GM19043 (cell line): ENCODE measurements around the gene NHERF2.
A peak's percentile ranks its signal among the peaks of the same experiment; 100 is the strongest.

Experiments used
- ATAC-seq: cut with Tn5 transposase; IDR thresholded peaks from one replicate; pipeline ENCODE4 v1.9.1; 2021; ENCODE audit warnings: low read depth; ENCODE audit not compliant: unreplicated experiment

The NHERF2 gene

DNA sequence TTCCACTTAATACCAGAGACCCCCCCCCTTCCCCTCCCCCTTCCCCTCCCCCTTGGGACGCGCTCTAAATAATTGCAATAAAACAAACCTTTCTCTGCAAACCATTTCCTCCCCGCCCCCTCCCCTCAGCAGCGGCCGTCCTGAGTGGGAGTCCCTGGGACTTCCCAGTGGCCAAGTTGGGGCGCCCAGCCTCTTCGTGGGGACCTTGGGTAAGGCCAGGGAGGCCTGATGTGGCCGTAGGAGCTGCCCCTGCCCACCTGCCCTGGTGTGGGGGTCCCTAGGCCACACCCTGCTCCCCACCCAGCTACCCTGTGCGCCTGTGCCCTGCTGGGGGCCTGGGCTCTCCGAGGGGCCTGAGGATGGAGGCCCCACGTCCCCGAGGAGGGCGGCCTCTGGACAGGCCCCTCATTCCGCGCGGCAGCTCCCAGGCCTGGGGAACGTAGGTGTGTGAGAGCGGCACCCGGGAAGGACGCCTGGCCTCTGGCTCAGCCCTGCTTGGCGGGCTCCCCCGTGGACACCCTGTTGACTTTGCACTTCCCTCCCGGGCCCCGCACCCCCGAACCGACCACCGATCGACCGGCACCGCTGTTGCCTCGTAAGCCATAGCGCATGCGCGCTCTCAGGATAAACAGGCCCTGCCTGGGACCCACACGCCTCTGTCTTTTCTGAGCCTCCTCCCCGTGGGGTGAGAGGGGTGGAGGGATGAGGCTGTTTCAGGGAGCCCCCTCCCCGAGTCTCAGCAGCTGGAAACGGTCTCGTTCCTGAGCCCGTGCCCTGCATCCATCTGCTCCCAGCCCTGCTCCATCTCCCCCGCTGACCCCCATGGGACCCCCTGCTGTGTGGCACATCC lies 11.9 kb downstream of the NHERF2 start:
- no peak for ATAC-seq

DNA sequence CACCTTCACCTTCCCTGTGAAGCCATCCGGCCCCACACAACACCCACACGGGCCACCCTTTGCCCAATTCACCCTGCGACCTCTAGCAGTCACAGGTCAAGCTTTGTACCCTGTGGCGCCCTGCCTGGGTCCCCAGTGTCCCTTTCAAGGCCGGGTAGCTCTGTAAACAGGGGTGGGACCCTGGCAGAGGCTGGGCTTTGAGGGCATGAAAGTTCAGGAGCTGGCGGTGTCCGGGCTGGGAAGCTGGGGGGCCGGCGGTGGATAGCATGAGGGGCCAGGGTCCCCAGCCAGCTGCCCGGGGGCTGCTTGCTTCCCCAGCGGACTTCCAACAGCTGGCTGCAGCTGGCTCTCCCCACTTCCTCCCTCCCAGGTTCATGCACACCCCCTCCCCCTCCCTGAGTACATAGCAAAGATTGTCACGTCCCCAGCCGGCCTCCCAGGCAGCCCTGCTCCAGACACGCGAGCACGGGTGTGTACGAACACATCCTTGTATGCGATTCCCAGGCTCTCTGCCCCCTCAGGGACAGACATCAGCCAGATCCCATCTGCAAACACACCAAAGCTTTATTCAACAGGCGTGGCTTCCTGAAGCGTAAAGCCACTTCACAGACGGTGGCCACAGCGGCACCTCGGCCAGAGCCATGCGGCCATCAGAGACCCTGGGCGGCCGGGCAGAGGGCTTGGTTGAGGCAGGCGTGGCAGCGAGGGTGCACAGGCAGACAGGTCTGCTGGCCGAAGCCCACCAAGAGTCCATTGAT lies 12.8 kb downstream of the NHERF2 start:
- ATAC-seq: no peak

DNA sequence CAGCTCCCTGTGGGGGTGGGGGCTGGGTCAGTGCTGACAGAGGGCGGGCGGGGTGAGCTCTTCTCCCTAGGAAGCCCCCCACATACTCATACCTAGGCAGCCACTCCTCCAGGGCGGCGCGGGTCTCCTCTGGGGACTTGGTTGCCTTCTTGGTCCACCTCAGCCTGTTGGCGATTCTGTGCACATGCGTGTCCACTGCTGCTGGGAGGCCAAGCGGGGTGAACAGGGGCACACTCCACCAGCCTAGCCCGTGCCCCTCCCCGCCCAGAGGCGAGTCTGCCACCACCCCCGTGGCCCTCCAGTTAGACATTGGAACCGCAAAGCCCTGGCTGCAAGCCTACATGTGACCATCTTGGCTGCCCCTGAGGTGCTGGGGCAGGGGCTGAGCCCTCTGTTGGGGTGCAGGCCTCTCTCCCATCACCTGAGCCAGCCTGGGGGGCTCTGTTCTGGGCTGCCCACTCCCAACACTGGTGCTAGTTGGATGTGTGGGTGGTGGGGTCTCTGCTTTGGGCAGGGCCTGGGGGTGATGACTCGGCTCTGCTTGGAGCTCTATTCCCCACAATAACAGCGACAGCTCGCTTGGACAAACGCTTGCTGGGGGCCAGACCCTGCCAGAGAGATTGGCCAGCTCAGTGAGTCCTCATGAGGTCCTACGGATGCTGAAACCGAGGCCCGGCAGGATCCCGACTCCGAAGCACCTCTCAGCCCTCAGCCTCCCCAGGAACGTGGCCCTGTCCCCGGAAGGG lies 13.5 kb downstream of the NHERF2 start:
- ATAC-seq: no peak

DNA sequence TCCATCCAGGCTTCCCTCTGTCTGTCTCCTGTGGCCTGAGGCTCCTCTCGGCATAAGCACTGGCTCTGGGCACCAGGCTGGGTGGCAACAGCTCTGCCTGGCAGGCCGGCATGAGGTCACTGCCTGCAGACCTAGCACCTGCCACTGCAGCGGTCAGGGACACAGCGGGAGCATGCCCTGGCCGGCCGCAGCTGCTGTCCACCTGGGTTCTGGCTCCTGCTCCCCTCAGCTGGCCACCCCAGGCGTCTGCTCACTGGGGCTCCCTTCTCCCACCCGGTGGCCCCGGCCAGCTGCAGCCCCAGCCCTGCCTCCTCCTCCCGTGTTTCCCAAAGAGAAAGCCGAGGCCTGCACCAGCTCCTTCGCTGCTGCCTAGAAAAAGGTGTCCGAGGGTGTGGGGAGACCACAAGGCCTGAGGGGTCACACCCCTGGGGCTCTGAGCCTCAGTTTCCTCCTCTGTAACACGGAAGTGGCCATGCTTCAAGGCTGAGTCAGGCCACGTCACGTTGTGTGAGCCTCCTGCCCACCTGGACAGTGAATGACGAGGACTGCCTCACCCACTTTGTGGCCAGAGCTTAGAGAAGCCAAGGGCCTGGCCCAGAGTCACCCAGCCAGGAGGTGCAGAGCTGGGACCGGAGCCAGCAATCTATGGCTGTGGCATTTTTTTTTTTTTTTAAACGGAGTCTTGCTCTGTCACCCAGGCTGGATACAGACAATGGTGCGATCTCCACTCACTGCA lies 14.3 kb downstream of the NHERF2 start:
- no peak for ATAC-seq

DNA sequence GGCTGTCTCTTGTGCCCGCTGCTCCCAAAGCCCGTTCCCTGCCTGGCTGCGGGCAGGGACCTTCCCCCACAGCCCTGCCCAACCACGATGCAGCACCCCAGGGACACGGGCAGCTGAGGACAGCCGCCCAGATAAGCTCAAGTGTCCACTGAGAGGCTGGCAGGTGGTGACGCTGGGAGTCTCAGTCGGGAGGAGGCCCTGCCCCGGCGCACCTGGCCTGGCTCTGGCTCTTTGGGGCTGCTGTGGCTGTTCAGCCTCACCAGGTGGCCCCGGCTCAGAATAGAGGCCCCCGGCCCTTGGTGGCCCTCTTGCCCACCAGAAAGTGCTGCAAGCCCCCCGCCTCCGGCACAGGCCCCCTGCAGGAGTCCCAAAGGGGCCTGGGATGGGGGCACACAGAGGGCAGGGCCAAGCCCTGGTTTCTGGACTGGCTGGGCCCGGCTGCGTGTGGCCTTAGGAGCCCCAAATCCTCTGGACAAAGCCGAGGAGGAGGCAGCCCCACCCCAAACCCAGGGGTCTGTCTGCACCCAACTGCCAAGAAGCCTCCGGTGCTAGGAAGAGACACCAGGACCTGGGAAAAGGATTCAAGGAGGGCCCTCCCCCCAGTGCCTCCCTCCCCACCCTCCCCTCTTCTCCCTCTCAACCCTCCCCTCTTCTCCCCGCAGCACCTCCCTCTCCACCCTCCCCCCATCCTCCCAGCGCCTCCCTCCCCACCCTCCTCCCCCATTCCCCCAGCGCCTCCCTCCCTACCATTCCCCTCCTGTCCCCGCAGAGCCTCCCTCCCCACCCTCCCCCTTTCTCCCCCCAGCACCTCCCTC lies 15.7 kb downstream of the NHERF2 start:
- ATAC-seq: no peak

DNA sequence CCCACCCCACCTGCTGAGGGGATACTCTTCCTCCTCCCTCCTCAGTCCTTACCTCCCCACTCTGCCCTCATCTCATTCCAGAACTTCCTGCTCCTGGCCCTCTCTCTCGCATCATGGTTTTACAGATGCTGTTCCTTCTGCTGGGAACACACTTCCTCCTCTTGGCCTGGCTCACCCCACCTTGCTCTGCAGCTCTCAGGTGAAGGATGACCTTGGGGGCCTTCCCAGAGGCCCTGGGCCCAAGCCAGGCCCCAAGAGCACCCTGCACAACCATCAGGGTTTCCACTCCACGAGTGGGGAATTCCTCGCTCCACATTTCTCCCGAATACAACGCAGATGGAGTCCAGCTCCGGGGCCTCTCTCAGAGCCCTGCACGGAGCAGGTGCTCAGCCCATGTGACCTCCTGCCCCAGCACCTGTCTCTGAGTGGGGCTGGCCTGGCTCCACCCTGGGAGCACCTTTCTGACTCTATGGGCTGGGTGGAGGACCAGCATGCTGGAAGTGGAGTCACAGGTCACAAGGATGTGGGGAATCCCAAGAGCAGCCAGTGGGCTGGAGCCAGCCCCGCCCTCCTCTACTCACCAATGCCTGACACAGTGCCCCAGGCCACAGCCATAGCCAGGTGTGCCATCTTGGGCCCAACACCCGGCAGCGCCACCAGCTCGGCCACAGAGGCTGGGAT lies 16.4 kb downstream of the NHERF2 start:
- ATAC-seq: no peak

DNA sequence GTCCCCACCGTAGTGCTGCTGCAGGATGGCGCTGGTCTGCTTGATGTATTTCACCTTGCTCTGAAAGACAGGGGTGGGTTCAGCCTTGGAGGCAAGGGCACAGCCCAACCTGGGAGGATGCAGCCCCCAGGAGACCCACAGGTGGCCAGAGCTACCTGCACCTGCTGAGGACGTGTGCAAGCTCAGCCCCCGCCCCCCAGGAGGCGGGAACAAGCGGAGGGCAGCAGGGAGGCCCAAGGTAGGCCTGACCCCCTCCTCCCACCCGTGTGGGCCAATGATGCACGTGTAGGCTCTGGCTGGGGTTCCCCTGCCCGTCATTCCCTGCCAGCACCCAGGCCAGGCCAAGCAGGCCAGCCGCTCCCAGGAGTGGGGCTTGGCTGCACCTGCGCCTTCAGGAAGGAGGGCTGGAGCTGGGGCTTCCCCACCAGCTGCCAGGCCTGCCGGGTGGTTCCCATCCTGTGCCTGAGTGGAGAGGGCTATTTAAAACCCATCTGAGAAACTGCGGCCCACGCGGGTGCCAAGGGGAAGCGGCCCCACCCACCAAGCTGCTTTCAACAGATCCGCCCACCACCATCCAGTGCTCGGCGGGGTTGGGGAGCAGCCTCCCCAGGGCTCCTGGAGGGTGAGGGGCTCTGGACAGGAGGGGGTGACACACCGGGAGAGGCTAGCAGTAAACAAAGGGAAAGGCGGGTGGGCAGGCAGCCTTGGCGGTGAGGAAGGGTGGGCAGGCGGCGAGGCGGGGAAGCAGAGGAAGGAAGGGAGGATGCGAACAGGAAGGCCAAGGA lies 17.2 kb downstream of the NHERF2 start:
- ATAC-seq: no peak

DNA sequence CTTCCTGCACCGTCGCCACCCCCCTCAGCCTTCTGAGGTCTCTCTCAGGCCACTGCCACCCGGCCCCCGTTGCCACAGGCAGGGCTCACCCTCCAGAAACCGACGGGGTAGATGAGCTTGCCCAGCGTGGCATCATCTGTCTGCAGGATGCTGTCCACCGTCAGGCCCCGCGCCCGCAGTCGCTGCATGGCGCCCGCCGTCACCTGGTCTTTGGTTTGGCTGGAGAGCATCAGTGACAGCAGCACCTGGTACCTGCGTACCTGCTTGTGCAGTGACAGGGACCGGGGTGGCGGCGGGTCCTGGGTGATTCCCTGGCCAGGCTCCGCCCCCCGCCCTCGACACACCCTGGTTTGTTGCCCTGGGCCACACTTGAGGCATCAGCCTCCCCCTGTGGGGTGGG lies 17.8 kb downstream of the NHERF2 start:
- no peak for ATAC-seq

DNA sequence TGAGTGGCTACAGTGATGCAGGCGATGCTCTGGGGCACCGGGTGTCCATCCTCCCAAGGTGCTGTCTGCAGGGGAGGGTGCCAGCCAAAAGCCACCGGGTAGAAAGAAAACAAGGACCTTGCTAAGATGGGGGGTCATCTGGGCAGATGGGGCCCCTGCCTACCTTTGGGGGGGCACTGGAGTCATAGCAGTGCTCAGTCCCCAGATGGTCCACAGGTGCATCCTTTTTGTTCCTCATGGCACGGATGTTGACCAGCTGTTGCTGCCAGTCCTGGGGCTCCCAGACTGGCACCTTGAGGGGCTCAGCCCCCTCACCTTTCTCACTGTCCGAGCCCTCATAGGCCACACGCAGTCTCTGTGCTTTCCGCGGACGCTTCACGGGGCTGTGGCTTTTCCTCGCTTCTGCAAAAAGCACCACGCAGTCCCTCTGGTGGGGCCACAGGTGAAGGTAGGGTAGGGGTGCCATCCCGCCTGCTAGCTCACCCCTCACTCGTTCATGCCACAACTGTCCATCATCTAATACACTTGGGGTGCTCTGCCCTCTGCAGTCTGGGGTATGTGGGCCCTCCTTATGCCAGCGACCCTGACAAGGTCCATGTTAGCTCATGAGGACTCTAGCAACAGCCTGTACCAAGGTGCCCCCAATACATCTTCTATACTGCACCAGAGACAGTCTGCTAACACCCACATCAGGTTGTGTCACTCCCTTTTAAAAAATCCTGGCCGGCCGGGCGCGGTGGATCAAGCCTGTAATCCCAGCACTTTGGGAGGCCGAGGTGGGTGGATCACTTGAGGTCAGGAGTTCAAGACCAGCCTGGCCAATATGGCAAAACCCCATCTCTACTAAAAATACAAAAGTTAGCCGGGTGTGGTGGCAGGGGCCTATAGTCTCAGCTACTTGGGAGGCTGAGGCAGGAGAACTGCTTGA lies 19.5 kb downstream of the NHERF2 start:
- no peak for ATAC-seq

DNA sequence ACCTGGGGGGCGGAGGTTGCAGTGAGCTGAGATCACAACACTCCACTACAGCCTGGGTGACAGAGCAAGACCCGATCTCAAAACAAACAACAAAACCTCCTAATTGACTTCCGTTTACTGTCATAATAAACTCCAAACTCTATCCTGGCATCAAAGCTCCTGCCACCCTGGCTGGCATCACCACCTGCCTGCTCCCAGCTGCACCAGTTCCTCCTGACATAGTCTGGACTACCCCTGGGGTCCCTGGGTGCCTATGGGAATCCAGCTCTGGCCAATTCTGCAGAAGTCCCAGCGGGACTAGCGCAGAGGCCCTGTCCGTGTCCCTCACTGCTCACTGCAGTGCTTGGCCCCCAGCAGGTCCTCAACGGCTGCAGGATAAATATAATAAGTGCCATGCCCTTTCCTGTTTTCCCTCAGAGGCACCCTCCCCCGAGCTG lies 20.2 kb downstream of the NHERF2 start:
- ATAC-seq: no peak

DNA sequence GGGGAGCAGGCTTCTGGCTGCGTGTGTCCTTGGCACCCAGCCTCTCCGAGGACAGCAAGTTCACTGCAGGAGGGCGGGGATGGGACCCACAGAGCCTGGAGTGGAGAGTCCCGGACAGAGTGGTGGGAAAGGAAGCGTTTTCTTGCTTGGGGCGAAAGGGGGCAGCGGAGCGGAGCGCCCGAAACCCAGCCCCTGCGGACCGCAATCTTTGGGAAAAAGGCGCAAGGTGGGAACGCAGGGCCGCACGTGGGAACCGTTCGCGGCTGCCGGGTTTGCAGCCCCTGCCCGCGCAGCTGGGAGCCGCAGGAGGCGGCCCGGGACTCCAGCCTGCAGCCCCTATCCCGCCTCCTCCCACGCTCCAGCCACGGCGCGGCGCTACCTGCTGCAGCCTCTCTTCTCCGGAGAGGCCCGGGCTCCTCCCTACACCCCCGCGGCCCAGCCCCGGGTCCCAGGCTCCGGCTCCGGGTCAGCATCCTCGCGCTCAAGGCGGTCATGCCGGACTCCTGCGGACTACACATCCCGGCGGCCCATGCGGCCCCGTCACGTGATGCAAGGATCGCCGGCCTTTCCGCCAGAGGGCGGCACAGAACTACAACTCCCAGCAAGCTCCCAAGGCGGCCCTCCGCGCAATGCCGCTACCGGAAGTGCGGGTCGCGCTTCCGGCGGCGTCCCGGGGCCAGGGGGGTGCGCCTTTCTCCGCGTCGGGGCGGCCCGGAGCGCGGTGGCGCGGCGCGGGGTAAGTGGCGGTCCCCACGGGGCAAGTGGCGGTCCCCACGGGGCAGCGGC lies 20.8 kb downstream of the NHERF2 start, which contains the start of the genes NTHL1 and TSC2:
Gene NTHL1 (minus strand): TSS at position 505 of the 786 bp plus-strand sequence. CDS start 11 bp downstream, at position 494.
Gene TSC2 (plus strand): TSS at position 656 of the 786 bp plus-strand sequence. CDS start 631 bp downstream, outside the sequence.
- ATAC-seq: peak; percentile 96

DNA sequence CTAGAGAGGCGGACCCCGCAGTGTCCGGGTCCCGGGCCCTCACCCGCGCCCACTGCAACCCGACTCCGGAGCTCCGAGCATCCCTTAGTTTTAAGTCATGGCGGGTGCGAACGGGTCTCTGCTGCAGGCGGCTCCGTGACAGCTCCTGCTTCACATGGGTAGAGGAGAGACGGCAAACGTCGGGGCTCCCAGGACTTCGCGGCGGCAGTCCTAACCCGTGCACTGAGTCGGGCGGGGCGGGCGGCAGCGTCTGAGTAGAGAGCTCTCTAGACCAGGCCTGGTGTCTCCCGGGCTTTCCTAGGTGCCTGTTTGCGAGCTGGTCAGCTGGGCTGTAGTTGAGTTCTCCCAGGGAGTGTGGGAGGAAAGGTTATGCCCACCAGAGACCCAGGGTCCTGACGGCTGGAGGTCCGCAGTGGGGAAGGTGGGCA lies 21.4 kb downstream of the NHERF2 start:
- ATAC-seq: no peak

DNA sequence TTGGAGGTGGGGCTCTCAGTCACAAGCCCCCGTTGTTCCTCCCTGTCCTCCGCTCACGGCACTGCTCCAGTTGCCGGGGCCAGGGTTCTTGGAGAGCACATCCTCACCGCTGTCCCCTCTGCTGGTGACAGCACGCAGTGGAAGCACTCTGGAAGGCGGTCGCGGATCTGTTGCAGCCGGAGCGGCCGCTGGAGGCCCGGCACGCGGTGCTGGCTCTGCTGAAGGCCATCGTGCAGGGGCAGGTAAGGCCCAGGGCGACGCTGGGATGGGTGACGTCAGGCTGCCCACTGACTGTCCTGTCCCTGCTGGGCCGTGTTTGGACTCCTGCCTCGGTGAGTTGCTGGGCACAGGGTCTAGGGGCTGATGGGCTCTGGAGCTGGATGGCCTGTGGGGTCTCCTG lies 26.5 kb downstream of the NHERF2 start:
- no peak for ATAC-seq

DNA sequence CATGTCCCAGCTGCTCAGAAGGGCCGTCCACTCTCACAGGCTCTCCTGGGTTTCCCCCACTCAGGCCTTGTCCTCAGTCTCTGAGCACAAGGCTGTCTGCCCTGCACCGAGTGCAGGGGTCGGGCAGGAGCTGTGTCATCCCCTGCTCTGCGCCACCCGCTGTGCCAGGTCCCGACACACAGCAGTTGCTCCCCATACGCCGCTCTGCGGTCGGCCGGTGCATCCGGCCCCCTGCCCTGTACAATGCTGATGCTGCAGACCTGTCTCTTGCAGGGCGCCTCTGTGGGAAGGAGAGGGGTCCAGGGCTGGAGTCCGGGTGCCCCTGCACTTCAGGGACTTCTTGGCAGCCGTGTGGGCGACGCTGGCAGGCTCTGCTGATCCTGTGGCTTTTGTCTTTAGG lies 27.2 kb downstream of the NHERF2 start:
- ATAC-seq: no peak

DNA sequence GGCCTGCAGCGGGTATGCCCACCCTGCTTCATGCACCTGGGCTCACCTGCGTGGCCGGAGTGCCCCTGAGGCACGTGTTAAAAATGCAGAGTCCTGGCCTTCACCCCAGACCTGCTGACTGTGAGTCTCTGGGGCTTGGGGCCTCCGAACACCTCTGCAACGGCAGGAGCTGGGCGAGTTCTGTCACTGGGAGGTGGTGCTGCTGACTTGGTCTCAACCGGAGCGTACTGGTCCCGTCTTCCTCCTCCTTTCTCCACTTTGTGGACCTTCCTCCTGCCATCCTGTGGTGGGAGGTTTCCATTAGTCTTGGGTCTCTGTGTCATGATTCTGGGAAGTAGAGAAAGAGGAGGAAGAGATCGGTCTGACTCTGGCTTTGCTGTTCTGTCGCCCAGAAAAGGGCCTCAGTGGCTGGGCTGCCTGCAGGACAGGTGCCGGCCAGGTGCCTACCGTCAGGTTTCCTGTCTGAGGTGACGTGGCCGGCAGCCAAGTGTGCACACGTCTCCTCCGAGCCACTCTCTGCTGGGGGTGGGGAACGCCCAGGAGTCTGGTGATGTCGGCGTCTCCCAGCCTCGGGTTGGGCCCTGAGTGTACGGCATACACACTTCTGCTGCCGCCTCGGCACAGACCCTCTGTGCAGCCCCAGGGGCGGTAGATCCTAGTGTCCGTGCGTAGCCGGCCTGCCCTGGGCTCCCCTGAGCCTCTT lies 28.0 kb downstream of the NHERF2 start:
- ATAC-seq: no peak

DNA sequence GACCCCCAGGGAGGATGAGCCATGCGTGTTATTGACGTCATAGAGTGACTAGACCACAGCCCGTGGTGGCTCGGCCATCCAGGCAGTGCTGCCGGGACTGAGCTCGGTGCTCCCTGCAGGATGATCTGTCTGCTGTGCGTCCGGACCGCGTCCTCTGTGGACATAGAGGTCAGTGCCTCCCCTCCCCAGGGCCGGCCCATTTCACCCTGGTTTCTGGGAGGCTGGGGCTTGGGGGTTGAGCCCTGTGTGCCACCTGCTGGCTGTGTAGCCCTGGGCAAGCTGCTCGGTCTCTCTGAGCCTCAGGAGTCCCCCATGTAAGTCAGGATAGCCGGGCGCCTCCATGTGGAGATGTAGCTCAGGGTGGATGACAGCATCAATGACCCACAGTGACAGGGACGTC lies 29.4 kb downstream of the NHERF2 start:
- ATAC-seq: no peak
